HG02938 (cell line): ENCODE measurements around the gene HIVEP2.

Source experiments
- ATAC-seq: cut with Tn5 transposase; IDR thresholded peaks from one replicate; pipeline ENCODE4 v1.9.1; 2021; ENCODE audit warnings: mild to moderate bottlenecking, moderate library complexity; ENCODE audit not compliant: unreplicated experiment

HIVEP2 gene

DNA sequence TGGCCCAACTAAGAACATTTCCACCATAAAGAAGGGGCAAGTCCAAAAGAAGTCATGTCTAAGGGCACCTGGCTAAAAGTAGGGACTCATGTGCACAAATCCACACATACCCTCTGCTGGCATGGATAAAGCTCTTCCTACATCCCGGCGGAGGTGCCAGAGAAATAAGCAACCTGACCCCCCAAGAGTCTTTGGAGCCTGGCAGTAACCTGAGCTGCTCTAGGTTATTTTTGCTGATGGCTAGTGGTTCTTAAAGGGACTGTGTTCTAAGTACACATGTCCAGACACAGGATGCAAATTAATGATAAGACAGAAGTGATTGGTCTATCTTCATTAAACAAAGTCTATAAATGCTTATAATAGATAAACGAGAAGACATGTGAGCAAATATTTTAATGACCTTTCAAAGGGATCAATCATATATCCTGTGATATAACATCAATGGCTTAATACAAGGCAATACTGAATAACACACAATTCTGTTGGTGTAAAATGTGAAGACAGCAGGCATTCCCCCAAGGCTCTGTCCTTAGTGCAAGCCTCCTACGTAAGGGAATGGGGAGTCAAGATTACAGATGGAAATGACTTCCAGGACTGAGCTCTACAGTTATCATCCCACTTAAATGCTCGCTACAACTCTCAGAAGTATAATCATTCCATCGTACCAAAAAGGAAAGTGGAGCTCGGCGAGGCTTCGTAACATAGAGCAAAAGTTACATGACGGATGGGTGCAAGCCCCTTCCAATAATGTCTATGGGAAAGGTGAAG lies 52.5 kb downstream of the HIVEP2 start:
- no peak for ATAC-seq

DNA sequence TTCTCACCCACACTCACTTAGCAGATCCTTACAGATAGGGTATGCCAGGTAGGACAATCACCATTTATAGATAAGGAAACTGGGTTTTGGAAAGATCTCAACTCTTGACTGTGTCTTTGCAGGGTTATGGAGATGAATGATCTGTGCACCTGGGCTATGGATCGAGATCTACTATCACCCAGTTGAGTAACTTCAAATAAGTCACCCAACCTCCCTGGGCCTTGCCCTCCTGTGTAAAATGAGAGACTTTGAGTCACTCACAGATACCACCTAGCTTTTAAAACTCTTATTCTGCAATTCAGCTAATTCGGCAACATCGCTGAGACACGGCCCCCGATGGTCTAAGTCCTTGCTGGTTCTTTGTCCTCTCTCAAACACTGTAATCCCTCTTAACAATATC lies 53.5 kb downstream of the HIVEP2 start:
- ATAC-seq = no peak

DNA sequence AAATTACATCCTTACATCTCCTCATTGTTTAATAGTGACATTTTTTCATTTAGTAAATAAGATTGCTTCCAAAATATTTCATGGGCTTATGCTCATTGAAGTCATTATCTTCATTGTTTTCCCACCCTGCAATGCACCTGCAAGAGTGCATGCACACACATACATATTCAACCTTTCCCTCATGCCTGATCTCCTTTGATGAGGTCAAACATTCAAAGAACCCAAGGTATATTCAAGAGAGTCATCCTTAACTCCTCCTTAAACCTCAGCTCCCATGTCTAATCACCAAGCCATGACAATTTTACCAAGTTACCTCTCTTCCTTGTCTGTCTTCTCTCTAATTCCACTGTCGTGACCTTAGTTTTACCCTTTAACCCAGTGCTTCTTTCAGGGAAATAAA lies 56.5 kb downstream of the HIVEP2 start:
- ATAC-seq = no peak

GRCh38 chr6:142887517-142887916 lies 57.5 kb downstream of the HIVEP2 start:
- ATAC-seq = no peak

GRCh38 chr6:142886431-142887170 lies 58.4 kb downstream of the HIVEP2 start:
- peak; percentile 75 for ATAC-seq

GRCh38 chr6:142885182-142885867 lies 59.7 kb downstream of the HIVEP2 start:
- ATAC-seq = peak; percentile 71

DNA sequence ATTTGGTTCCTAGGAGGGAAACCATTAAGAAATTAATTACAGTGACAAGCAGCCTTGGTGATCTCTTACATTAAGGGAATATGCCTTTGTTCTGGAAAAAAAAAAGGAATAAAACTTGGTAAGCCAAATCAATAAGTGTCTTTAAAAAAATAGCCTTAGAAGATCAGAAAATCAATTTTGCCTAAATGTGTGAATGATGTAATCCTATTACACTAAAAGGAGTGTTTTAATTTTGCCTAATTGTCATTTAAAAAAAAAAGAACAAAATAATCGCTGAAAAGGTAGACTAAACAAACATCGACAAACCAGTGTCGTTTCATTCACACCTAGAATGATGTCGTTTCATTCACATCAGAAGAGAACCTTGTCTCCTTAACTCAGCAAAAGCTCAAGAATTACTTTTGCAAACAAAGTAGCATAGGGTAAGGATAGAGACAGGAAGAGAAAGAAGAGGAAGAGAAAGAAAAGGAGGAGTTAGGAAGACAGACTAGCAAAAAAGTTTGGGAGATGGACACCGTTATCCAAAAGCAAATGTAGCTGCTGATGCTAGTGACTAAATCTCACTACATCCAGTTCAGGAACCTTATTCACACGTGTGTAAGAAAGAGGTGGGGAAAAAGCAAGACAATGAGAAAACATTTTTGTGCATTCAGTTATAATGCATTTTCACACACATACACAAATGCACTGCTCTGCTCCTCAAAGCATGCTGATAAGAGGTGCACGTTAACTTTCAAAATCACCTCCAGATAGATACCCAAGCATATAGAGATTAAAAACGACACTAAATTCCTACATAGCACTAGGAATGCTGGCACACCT lies 60.6 kb downstream of the HIVEP2 start:
- no peak for ATAC-seq

DNA sequence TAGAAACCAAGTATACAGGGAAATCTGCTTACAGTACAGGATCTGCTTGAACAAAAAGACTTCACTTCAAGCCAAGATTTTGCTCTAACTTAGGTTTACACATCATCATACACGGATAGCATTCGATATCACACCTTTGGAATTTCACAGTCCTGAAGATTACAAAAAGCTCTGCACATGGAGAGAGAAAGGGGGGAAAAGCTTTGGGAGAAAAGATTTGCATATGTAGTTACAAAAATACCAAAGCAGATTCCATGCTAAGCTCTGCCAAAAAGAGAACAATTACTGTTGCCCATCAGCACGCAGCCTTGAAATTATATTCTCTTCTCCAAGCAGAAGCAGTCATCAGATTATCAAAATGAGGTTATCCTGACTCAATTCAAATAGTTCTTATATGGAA lies 62.0 kb downstream of the HIVEP2 start:
- no peak for ATAC-seq

DNA sequence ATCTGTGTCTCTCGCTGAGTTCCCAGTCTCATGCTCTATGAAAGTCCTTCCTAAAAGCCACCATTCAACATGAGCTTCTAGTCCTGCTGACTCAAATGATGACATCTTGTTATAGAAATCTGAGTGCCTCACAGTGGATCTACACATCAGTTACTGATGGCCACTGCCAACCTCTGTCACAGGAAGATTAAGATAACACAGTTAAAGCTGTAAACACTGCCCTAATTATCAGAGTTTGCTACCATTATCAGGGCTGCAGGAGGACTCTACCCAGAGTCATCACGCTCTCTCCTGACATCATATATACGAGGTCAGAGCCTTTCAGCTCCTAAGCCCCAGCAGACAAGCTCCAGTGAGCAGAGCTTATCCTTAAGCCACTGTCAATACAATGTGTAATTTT lies 63.2 kb downstream of the HIVEP2 start:
- no peak for ATAC-seq

- no peak for ATAC-seq
Observed at GRCh38 chr6:142881290-142881689, 63.7 kb downstream of the HIVEP2 start.

- no peak for ATAC-seq
Observed at GRCh38 chr6:142880201-142880600, 64.8 kb downstream of the HIVEP2 start.

DNA sequence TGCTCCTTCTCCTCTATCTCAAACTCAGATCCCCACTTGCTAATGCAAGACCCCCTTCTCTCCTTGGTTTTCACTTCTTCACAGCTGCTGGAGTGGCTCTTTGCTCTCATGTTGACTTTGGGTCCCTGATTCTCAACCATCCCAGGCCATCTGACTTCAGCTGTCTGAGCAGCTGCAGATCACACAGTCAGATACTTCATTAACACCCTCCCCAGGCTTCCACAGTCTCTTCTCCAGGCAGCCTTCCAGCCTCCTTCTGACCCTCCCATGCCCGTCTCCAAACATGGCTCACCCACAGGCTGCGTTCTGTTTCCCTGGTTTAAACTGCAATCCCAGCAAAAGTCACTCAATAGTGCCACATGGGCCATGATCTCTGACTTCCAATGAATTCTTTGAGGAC lies 65.4 kb downstream of the HIVEP2 start:
- no peak for ATAC-seq

GRCh38 chr6:142879076-142879475 lies 65.9 kb downstream of the HIVEP2 start:
- ATAC-seq = no peak

GRCh38 chr6:142878407-142878806 lies 66.6 kb downstream of the HIVEP2 start:
- no peak for ATAC-seq

DNA sequence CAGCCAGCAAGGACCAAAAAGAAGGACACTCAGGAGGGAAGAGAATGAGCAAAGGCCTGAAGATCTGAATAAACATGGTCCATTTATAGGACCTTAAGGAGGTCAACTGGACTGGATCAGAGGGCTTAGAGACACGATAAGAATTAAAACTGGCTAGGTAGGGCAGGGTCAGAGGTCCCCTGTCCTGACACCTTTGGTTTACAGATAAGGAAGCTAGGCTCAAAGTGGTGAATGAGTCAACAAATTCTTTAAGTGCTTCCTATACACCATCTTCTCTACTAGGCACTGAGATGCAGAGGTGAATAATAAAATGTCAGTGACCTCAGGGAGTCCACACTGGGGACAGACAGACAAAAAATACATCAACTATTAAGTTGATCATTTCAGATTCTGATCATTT lies 70.3 kb downstream of the HIVEP2 start:
- no peak for ATAC-seq

GRCh38 chr6:142872376-142872775 lies 72.6 kb downstream of the HIVEP2 start:
- ATAC-seq = no peak

DNA sequence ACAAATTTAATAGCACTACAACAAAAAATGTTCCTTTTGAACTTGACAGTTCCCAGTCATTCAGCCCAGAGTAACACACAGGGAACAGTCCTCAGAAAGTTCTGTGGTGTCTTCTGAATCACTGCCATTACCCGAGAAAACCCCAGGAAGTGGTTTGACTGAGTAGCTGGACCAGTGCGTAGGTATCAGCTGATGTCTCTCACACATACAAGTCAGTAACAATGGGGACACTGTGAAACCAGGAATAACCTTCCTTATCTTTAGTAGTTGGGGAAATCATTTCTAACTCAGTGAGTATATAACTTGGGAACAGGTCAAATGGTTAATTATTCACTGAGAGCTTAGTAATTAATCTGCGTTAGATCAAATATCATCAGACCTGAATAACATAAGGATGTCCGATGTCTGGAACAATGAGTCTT lies 73.1 kb downstream of the HIVEP2 start:
- ATAC-seq = peak; percentile 89

DNA sequence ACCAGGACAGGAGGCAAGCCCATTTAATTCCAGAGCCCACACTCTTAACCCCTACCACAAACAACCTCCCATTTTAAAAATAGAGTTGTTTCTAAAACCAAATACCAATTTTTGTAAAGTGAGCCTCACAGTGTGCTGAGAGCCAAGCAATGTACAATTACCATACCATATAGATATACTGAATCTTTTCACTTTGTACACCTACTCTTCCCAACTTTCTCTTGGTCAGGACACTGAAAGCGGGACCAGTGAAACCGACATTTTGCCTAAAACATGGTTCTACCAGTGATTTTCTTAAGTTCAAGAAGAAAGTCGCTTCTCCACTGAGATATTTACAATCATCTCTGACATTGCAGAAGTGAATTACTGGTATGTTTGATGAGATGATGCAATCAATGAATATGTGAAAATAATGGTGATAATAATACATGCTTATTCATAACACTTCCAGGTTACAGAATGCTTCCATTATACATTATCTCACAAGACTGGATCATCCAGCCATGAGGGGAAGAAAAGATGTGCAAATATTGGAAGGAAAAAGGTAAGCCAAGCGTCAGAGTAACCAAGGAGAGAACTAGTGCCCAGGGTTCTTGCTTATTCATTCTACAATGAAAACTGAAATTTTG lies 74.1 kb downstream of the HIVEP2 start:
- no peak for ATAC-seq

GRCh38 chr6:142868917-142869316 lies 76.1 kb downstream of the HIVEP2 start:
- ATAC-seq = no peak

GRCh38 chr6:142867988-142868812 lies 76.8 kb downstream of the HIVEP2 start:
- ATAC-seq = no peak
